ENCODE data around the gene PAMR1.
A peak's percentile ranks its signal among the peaks of the same experiment; 100 is the strongest.

Gene PAMR1

DNA sequence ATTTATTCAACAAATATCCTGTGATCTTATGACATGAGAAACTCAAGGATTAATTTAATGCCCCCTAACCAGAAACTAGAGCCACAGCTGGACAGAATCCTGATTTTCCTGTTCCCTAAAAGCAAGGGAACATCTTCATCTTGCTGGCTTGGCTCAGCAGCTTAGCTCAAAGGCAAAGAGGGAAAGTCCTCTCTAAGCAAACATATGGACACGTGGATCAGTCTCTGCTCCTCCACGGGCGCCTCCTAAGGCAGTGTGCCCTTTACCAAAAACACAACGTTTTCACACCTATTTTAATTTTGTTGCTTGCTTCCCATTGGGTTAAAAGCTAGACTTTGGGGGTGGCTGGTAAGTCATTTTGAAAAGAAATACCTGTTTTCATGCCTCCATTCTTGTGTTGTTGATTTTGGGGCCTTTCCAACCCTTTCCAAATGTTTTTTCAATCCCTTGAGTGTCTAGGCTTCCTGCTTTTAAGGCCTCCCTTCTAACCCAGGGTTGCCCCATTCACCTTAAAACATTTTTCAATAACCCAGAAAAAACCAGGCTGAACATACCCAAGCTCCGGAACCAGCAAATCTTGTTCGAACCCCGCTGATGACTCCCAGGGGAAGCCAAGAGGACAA lies 121.5 kb downstream of the PAMR1 start:
- DNase-seq (ENCODE audit: low read depth in 2 of 2, low spot score in 1 of 2): no peak

- DNase-seq (ENCODE audit: low read depth in 2 of 2, low spot score in 1 of 2): no peak
These were observed 122.4 kb downstream of the PAMR1 start for GRCh38 chr11:35402751-35403660.

DNA sequence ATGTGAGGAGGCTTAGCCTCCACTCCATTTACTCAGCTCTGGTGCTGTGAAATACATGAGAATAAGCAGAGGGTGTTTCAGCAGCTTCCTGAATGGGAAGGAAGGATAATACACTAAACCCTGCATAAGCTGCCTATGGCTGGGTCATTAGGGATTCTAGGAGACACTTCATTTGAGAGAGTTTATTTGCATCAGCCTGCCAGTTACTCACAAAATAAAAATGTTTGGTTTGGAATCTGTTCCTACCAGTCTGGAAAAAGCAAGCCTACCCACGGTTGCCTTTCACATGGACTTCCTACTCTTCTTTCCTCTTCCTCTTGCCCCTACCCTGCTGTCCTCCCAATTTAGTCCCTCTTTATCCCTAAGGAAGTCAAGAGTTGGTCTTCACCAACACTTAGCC lies 126.5 kb downstream of the PAMR1 start:
- DNase-seq (ENCODE audit: low read depth in 2 of 2, low spot score in 1 of 2): no peak

- DNase-seq (ENCODE audit: low read depth in 2 of 2, low spot score in 1 of 2): no peak
These were observed 130.5 kb downstream of the PAMR1 start for GRCh38 chr11:35394941-35395340.

- DNase-seq (ENCODE audit: low read depth in 2 of 2, low spot score in 1 of 2): no peak
These were observed 132.3 kb downstream of the PAMR1 start for GRCh38 chr11:35393098-35393497.

- peak; percentile 67 to 76 for DNase-seq (ENCODE audit: low read depth in 2 of 2, low spot score in 1 of 2)
These were observed 133.3 kb downstream of the PAMR1 start for GRCh38 chr11:35391922-35392688.

GRCh38 chr11:35390737-35391682 lies 134.4 kb downstream of the PAMR1 start:
- DNase-seq (ENCODE audit: low read depth in 2 of 2, low spot score in 1 of 2): no peak

GRCh38 chr11:35389897-35390465 lies 135.4 kb downstream of the PAMR1 start:
- DNase-seq (ENCODE audit: low read depth in 2 of 2, low spot score in 1 of 2): no peak

- no peak for DNase-seq (ENCODE audit: low read depth in 2 of 2, low spot score in 1 of 2)
These were observed 136.3 kb downstream of the PAMR1 start for GRCh38 chr11:35389112-35389511.

GRCh38 chr11:35388061-35388460 lies 137.4 kb downstream of the PAMR1 start:
- DNase-seq (ENCODE audit: low read depth in 2 of 2, low spot score in 1 of 2): no peak

GRCh38 chr11:35387111-35387982 lies 138.1 kb downstream of the PAMR1 start:
- no peak for DNase-seq (ENCODE audit: low read depth in 2 of 2, low spot score in 1 of 2)

DNA sequence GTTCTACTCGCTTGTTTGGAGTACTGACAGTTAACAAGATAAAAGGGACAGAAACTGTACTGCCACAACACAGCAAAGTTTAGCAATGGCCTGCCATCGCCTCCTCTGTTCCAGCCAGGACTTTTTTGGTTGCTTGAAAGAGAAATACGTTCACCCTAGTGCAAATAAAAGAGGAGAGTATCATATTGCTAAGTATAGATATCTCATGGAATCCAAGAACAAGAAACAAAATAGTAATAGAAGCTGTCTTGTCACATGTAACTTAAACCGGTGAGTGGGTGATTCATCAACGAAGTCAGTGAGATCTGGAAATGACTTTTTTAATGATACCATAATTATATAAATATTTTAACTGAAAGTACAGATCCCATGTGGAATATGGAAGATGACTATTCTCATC lies 141.5 kb downstream of the PAMR1 start:
- DNase-seq (ENCODE audit: low read depth in 2 of 2, low spot score in 1 of 2): no peak
